Measurements from ENCODE around the gene SDK1. TPM values are rescaled to one million over a fixed set of nuclear protein-coding genes. Genes with fewer than 3 reads are reported as not detected.
A peak's percentile ranks its signal among the peaks of the same experiment; 100 is the strongest.
"Not testable (repeated sequence)": the region's sequence is repeated elsewhere in the genome, so short reads cannot be mapped to it uniquely, and the experiment has no call there.

SDK1 gene
- total and polyA plus RNA-seq, 8 donors = 1.6 to 11.2 (median 6.6) TPM

GRCh38 chr7:4261601-4261960 is 960.5 kb downstream of the SDK1 start:
- H3K36me3 ChIP-seq = no peaks in the 10 kb centered on the region
- H3K27ac ChIP-seq = peak overlapping the region in 2 of 5 donors; percentile 34 to 55
- no peak overlapping the region for H3K4me3 ChIP-seq
- peaks cover 0 to 11% (median 6%) of the 10 kb centered on the region in 4 donors for H3K4me1 ChIP-seq
- H3K27me3 ChIP-seq = peaks cover 0 to 9% (median 0%) of the 10 kb centered on the region in 3 donors
- TF ChIP-seq POLR2AphosphoS5 (IDR thresholded peaks at IDR 0.05) (no peak), POLR2A (IDR thresholded peaks at IDR 0.05) (no peak), EP300 (IDR thresholded peaks at IDR 0.05) (no peak)
- TF ChIP-seq, protein P1, sequence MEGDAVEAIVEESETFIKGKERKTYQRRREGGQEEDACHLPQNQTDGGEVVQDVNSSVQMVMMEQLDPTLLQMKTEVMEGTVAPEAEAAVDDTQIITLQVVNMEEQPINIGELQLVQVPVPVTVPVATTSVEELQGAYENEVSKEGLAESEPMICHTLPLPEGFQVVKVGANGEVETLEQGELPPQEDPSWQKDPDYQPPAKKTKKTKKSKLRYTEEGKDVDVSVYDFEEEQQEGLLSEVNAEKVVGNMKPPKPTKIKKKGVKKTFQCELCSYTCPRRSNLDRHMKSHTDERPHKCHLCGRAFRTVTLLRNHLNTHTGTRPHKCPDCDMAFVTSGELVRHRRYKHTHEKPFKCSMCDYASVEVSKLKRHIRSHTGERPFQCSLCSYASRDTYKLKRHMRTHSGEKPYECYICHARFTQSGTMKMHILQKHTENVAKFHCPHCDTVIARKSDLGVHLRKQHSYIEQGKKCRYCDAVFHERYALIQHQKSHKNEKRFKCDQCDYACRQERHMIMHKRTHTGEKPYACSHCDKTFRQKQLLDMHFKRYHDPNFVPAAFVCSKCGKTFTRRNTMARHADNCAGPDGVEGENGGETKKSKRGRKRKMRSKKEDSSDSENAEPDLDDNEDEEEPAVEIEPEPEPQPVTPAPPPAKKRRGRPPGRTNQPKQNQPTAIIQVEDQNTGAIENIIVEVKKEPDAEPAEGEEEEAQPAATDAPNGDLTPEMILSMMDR (IDR thresholded peaks at IDR 0.05) = no peak
- intact Hi-C loops (cut with DNase I; ENCODE audit: low total_unique reads) = no loop called here
- DNase-seq = no peak
- WGBS, 5 donors = 55 to 71% (median 67%) methylated on average over 11 of the region's 11 CpGs
- peaks cover 0 to 6% (median 0%) of the 10 kb centered on the region in 4 donors for H3K9me3 ChIP-seq

DNA sequence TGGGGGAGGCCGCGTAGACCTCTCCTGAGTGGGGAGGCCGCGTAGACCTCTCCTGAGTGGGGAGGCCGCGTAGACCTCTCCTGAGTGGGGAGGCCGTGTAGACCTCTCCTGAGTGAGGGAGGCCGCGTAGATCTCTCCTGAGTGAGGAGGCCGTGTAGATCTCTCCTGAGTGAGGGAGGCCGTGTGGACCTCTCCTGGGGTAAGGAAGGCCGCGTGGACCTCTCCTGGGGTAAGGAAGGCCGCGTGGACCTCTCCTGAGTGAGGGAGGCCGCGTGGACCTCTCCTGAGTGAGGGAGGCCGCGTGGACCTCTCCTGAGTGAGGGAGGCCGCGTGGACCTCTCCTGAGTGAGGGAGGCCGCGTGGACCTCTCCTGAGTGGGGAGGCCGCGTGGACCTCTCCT is 963.2 kb downstream of the SDK1 start:
- H3K4me3 ChIP-seq; DNase-seq; H3K27me3 ChIP-seq; H3K27ac ChIP-seq; H3K36me3 ChIP-seq; intact Hi-C loops (cut with DNase I; ENCODE audit: low total_unique reads); H3K9me3 ChIP-seq: not testable (repeated sequence)
- 92 to 96% (median 95%) methylated on average over 16 to 25 of the region's 25 CpGs for WGBS, 5 donors
- peaks cover 0 to 19% (median 4%) of the 10 kb centered on the region in 4 donors for H3K4me1 ChIP-seq

GRCh38 chr7:4265066-4265465 is 964.0 kb downstream of the SDK1 start:
- intact Hi-C loops (cut with DNase I; ENCODE audit: low total_unique reads) = no loop called here
- 23 to 68% (median 40%) methylated on average over 33 to 43 of the region's 43 CpGs for WGBS, 5 donors
- TF ChIP-seq POLR2AphosphoS5 (IDR thresholded peaks at IDR 0.05) = no peak
- no peak for TF ChIP-seq EP300 (IDR thresholded peaks at IDR 0.05)
- TF ChIP-seq, protein P1 (IDR thresholded peaks at IDR 0.05) = no peak
- no peak for TF ChIP-seq POLR2A (IDR thresholded peaks at IDR 0.05)
- Histone ChIP-seq H3K36me3 (no peaks in the 10 kb centered on the region), H3K4me3 (no peak overlapping the region), H3K27me3 (peaks cover 0 to 9% (median 0%) of the 10 kb centered on the region in 3 donors), H3K27ac (no peak overlapping the region), H3K9me3 (no peaks in the 10 kb centered on the region), H3K4me1 (peaks cover 0 to 19% (median 4%) of the 10 kb centered on the region in 4 donors)
- peak in 1 of 2 donors; percentile 23 for DNase-seq

GRCh38 chr7:4265676-4266075 is 964.6 kb downstream of the SDK1 start:
- Histone ChIP-seq H3K4me1 (peaks cover 0 to 17% (median 4%) of the 10 kb centered on the region in 4 donors), H3K27me3 (peaks cover 0 to 9% (median 0%) of the 10 kb centered on the region in 3 donors), H3K4me3 (no peak overlapping the region), H3K27ac (no peak overlapping the region), H3K9me3 (no peaks in the 10 kb centered on the region), H3K36me3 (no peaks in the 10 kb centered on the region)
- intact Hi-C loops (cut with DNase I; ENCODE audit: low total_unique reads) = no loop called here
- DNase-seq = no peak
- TF ChIP-seq, protein P1 (IDR thresholded peaks at IDR 0.05) = no peak
- TF ChIP-seq POLR2A (IDR thresholded peaks at IDR 0.05) (no peak), EP300 (IDR thresholded peaks at IDR 0.05) (no peak), POLR2AphosphoS5 (IDR thresholded peaks at IDR 0.05) (no peak)
- WGBS, 5 donors = 73 to 84% (median 78%) methylated on average over 11 to 15 of the region's 15 CpGs

DNA sequence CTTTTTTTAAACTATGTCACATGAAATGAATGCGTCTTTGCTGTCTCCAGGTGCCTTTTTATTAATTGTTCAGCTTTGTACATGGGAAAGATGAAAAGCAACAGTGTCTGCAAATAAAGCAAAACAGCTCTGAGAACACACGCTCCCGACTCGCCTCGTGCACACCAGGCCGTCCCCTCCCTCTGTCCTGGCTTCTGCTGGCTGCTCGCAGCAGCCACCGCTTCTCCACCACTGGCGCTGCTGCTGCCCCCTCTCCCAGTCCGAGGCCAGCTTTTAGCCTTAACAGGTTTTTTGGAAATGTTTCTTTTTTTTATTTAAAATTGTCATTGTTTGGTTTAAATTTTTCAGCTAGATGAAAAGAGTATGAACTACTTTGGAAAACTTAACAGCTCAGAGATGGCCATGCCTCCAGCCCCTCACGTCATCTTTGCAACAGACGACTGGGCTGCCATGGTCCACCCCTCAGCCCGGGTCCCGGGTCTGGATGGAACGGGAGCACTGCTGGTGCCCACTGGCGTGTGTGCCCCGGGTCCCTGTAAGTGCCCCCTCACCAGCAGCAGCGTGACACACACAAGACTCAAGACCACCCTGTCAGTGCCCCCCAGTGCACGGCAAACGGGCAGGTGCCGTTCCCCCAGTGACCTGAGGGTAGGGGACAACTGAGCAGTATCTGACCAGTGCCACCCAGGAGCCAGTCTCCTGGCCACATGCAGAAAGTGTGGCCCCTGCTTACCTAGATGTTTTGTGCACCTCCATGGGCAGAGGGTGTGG is 965.4 kb downstream of the SDK1 start:
- no peak for DNase-seq
- 88 to 91% (median 88%) methylated on average over 21 of the region's 21 CpGs for WGBS, 5 donors
- TF ChIP-seq, protein P1 (IDR thresholded peaks at IDR 0.05) = no peak
- Histone ChIP-seq H3K36me3 (no peaks in the 10 kb centered on the region), H3K27me3 (peaks cover 0 to 9% (median 0%) of the 10 kb centered on the region in 3 donors), H3K9me3 (no peaks in the 10 kb centered on the region), H3K4me3 (no peak overlapping the region), H3K4me1 (peaks cover 0 to 10% (median 1%) of the 10 kb centered on the region in 4 donors), H3K27ac (no peak overlapping the region)
- intact Hi-C loops (cut with DNase I; ENCODE audit: low total_unique reads) = no loop called here
